Fibroblast of lung (primary cell): ENCODE data around the gene HMX3. TPM values are rescaled to one million over a fixed set of nuclear protein-coding genes. Genes with fewer than 3 reads are reported as not detected.
A peak's percentile ranks its signal among the peaks of the same experiment; 100 is the strongest.

ENCODE experiments used
- DNase-seq, 2 donors: peaks; one replicate each; pipeline versions ENCODE4 v3.0.0 to v3.0.0-alpha.2; 2010; ENCODE audit warnings: low read depth in 2 of 2
- H2AFZ ChIP-seq: 2 replicates; pipeline ENCODE4 v1.5.1; 2012; ENCODE audit warnings: low read length, control low read depth, inconsistent platforms
- H3K27ac ChIP-seq: 2 replicates; pipeline ENCODE4 v1.5.1; 2011; ENCODE audit warnings: low read length, control low read depth; ENCODE audit not compliant: insufficient read depth
- H3K27me3 ChIP-seq: 2 replicates; pipeline ENCODE4 v1.5.1; 2011; ENCODE audit warnings: mild to moderate bottlenecking, low read length; ENCODE audit not compliant: control insufficient read depth, insufficient read depth
- H3K36me3 ChIP-seq: 2 replicates; pipeline ENCODE4 v1.5.1; 2011; ENCODE audit warnings: low read length; ENCODE audit not compliant: control insufficient read depth, insufficient read depth
- H3K4me1 ChIP-seq: 2 replicates; pipeline ENCODE4 v1.5.1; 2011; ENCODE audit warnings: low read length; ENCODE audit not compliant: control insufficient read depth, insufficient read depth; ENCODE audit errors: extremely low read depth
- H3K4me2 ChIP-seq: 2 replicates; pipeline ENCODE4 v1.5.1; 2011; ENCODE audit warnings: low read length, control low read depth; ENCODE audit not compliant: insufficient read depth; ENCODE audit errors: extremely low read depth
- H3K4me3 ChIP-seq, 4 experiments: fragments of 200-600 bp in 1 of 4; sonication (generic) in 1 of 4; replicated peaks in 1 of 4; 2 replicates each; pipeline ENCODE4 v1.5.1; 2011 to 2016; ENCODE audit warnings: low read length in 4 of 4, low read depth in 3 of 4, mild to moderate bottlenecking in 3 of 4, control low read depth in 2 of 4, inconsistent platforms in 1 of 4, mixed read lengths in 1 of 4; ENCODE audit not compliant: insufficient read depth in 1 of 4; ENCODE audit errors: control extremely low read depth in 1 of 4
- H3K79me2 ChIP-seq: 2 replicates; pipeline ENCODE4 v1.5.1; 2012; ENCODE audit warnings: mild to moderate bottlenecking, low read length, inconsistent platforms; ENCODE audit not compliant: control insufficient read depth, insufficient read depth
- H3K9ac ChIP-seq: 2 replicates; pipeline ENCODE4 v1.5.1; 2011; ENCODE audit warnings: mild to moderate bottlenecking, low read length, control low read depth; ENCODE audit not compliant: insufficient read depth
- H3K9me3 ChIP-seq: 2 replicates; pipeline ENCODE4 v1.5.1; 2012; ENCODE audit warnings: low read depth, low read length; ENCODE audit not compliant: control insufficient read depth, insufficient read depth
- H4K20me1 ChIP-seq: 2 replicates; pipeline ENCODE4 v1.5.1; 2011; ENCODE audit warnings: low read length; ENCODE audit not compliant: control insufficient read depth, insufficient read depth; ENCODE audit errors: extremely low read depth
- EZH2 ChIP-seq: IDR thresholded peaks from 2 replicates; pipeline ENCODE4 v1.5.1; 2012; ENCODE audit warnings: low read length, control low read depth, mild to moderate bottlenecking; ENCODE audit errors: missing control alignments
- polyA plus RNA-seq, 2 donors: library from polyadenylated mRNA; depleted of rRNA in 1 of 2; stranded (reverse) in 1 of 2; unstranded in 1 of 2; fragments of >200 nt; gene quantifications; 2 replicates each; pipeline ENCODE4 v1.2.1, GENCODE V29; 2011 to 2012; ENCODE audit warnings: missing spikeins in 1 of 2
- total RNA-seq: library from RNA; depleted of rRNA; stranded (reverse); fragments of >200 nt; gene quantifications from 2 replicates; pipeline ENCODE4 v1.2.1, GENCODE V29; 2014
- TF ChIP-seq, protein P1 (sequence below), 2 donors: IDR thresholded peaks in 1 of 2; conservative IDR thresholded peaks in 1 of 2; 1 replicate in 1 of 2; 2 replicates in 1 of 2; pipeline ENCODE4 v1.5.1; 2011 to 2012; ENCODE audit warnings: low read length in 2 of 2, control low read depth in 1 of 2, inconsistent platforms in 1 of 2, low read depth in 1 of 2, mild to moderate bottlenecking in 1 of 2

Gene HMX3
- total and polyA plus RNA-seq, 2 donors (not counting 1 experiment from before 2014, with no cell fraction given) = not detected

- peaks cover 92% of the 10 kb centered on the region for H3K27me3 ChIP-seq
- no peak within 1 kb of the TSS for H3K4me2 ChIP-seq
- no peak for DNase-seq
- TF ChIP-seq, protein P1, sequence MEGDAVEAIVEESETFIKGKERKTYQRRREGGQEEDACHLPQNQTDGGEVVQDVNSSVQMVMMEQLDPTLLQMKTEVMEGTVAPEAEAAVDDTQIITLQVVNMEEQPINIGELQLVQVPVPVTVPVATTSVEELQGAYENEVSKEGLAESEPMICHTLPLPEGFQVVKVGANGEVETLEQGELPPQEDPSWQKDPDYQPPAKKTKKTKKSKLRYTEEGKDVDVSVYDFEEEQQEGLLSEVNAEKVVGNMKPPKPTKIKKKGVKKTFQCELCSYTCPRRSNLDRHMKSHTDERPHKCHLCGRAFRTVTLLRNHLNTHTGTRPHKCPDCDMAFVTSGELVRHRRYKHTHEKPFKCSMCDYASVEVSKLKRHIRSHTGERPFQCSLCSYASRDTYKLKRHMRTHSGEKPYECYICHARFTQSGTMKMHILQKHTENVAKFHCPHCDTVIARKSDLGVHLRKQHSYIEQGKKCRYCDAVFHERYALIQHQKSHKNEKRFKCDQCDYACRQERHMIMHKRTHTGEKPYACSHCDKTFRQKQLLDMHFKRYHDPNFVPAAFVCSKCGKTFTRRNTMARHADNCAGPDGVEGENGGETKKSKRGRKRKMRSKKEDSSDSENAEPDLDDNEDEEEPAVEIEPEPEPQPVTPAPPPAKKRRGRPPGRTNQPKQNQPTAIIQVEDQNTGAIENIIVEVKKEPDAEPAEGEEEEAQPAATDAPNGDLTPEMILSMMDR (conservative IDR thresholded peaks at IDR 0.05 in 1 of 2, IDR thresholded peaks at IDR 0.05 in 1 of 2; ENCODE audit: low read depth in 1 of 2, low read length in 2 of 2) = no peak
- H3K27ac ChIP-seq = no peak within 1 kb of the TSS
- no peak within 1 kb of the TSS for H3K9ac ChIP-seq
- no peak within 1 kb of the TSS for H3K4me3 ChIP-seq
- H3K9me3 ChIP-seq = no peaks in the 10 kb centered on the region
- no peaks in the 10 kb centered on the region for H3K4me1 ChIP-seq
- no peaks in the 10 kb centered on the region for H3K79me2 ChIP-seq
- no peak within 1 kb of the TSS for H2AFZ ChIP-seq
- no peaks in the 10 kb centered on the region for H3K36me3 ChIP-seq
- no peaks in the 10 kb centered on the region for H4K20me1 ChIP-seq
Observed at GRCh38 chr10:123147635-123148413, 12.1 kb downstream of the HMX3 start, which contains the start of gene HMX2. TSS of gene HMX2 (plus strand) at chr10:123148136. CDS start at chr10:123148379, 243 bp downstream.

- no peak overlapping the region for H3K27ac ChIP-seq
- no peaks in the 10 kb centered on the region for H3K36me3 ChIP-seq
- no peaks in the 10 kb centered on the region for H3K4me1 ChIP-seq
- no peak overlapping the region for H2AFZ ChIP-seq
- H3K9ac ChIP-seq = no peak overlapping the region
- H4K20me1 ChIP-seq = no peaks in the 10 kb centered on the region
- H3K9me3 ChIP-seq = no peaks in the 10 kb centered on the region
- DNase-seq = no peak
- no peaks in the 10 kb centered on the region for H3K79me2 ChIP-seq
- H3K27me3 ChIP-seq = peaks cover 85% of the 10 kb centered on the region
- TF ChIP-seq, protein P1 (conservative IDR thresholded peaks at IDR 0.05 in 1 of 2, IDR thresholded peaks at IDR 0.05 in 1 of 2; ENCODE audit: low read depth in 1 of 2, low read length in 2 of 2) = no peak
- peak; percentile 93 for TF ChIP-seq EZH2
- no peak overlapping the region for H3K4me3 ChIP-seq
- H3K4me2 ChIP-seq = no peak overlapping the region
Observed at GRCh38 chr10:123148414-123149161, 12.8 kb downstream of the HMX3 start.

GRCh38 chr10:123149162-123149567, 13.4 kb downstream of the HMX3 start:
- H3K4me1 ChIP-seq = no peaks in the 10 kb centered on the region
- no peak for DNase-seq
- peak overlapping the region; percentile 67 for H3K4me2 ChIP-seq
- H3K9me3 ChIP-seq = no peaks in the 10 kb centered on the region
- TF ChIP-seq, protein P1 (conservative IDR thresholded peaks at IDR 0.05 in 1 of 2, IDR thresholded peaks at IDR 0.05 in 1 of 2; ENCODE audit: low read depth in 1 of 2, low read length in 2 of 2) = no peak
- peak; percentile 21 for TF ChIP-seq EZH2
- no peak overlapping the region for H3K27ac ChIP-seq
- no peaks in the 10 kb centered on the region for H4K20me1 ChIP-seq
- H3K4me3 ChIP-seq = no peak overlapping the region
- H2AFZ ChIP-seq = no peak overlapping the region
- H3K36me3 ChIP-seq = no peaks in the 10 kb centered on the region
- peaks cover 79% of the 10 kb centered on the region for H3K27me3 ChIP-seq
- no peaks in the 10 kb centered on the region for H3K79me2 ChIP-seq
- no peak overlapping the region for H3K9ac ChIP-seq
